ENCODE measurements around the gene KRTAP2-3.

- no peak for TF ChIP-seq POLR2A (IDR thresholded peaks at IDR 0.05)
- no peak for TF ChIP-seq CTCF (IDR thresholded peaks at IDR 0.05)
Observed at GRCh38 chr17:41098481-41098880, 38.6 kb upstream of the KRTAP2-3 start.

Measured in upper lobe of left lung (tissue), 4 donors.